ENCODE data around the gene SNX32. TPM values are rescaled to one million over a fixed set of nuclear protein-coding genes. Genes with fewer than 3 reads are reported as not detected.

Gene SNX32
- total and polyA plus RNA-seq, 8 donors = 0.12 to 0.75 (median 0.29) TPM; not detected in 2

GRCh38 chr11:65894034-65894591, 60.4 kb downstream of the SNX32 start:
- ATAC-seq (no peak), FAIRE-seq (no peak), DNase-seq (peak in 1 of 6 donors; percentile 62)
- intact Hi-C loops (cut with DNase I) = no loop called here
- H3K36me3 ChIP-seq = no peaks in the 10 kb centered on the region
- TF ChIP-seq, protein P1, sequence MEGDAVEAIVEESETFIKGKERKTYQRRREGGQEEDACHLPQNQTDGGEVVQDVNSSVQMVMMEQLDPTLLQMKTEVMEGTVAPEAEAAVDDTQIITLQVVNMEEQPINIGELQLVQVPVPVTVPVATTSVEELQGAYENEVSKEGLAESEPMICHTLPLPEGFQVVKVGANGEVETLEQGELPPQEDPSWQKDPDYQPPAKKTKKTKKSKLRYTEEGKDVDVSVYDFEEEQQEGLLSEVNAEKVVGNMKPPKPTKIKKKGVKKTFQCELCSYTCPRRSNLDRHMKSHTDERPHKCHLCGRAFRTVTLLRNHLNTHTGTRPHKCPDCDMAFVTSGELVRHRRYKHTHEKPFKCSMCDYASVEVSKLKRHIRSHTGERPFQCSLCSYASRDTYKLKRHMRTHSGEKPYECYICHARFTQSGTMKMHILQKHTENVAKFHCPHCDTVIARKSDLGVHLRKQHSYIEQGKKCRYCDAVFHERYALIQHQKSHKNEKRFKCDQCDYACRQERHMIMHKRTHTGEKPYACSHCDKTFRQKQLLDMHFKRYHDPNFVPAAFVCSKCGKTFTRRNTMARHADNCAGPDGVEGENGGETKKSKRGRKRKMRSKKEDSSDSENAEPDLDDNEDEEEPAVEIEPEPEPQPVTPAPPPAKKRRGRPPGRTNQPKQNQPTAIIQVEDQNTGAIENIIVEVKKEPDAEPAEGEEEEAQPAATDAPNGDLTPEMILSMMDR (IDR thresholded peaks at IDR 0.05) = no peak
- H3K9me3 ChIP-seq = no peaks in the 10 kb centered on the region
- 75 to 87% methylated on average over 16 of the region's 16 CpGs for WGBS, 2 donors
- H3K4me1 ChIP-seq = peaks cover 0 to 24% (median 11%) of the 10 kb centered on the region in 3 donors
- no peaks in the 10 kb centered on the region for H3K27me3 ChIP-seq
- no peak overlapping the region for H3K4me3 ChIP-seq
- peak overlapping the region in 2 of 4 donors; percentile 54 to 55 for H3K27ac ChIP-seq

DNA sequence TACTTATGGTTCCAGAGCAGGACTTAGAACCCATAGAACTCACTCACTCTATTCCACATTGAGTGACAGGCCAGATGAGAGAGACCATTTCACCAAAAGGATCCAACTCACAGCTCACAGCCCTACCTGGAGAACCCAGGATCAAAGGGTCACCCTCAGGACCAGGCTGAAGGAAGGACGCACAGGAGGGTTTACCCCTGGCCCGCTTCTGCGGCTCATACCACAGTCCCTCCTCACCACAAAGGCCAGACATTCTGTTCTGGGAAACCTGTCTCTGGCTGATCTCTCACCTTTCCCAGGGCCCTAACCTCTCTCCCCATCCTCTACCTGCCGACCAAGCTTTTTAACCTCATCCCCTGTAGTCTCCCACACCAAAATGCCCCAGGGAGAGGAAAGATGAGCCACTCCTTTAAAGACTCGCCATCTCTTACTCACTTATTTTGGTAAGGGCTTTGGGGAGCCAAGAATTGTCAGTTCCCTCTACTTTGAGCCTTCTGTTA, 61.8 kb downstream of the SNX32 start:
- ATAC-seq (no peak), FAIRE-seq (no peak), DNase-seq (no peak)
- Histone ChIP-seq H3K4me1 (peaks cover 8 to 19% (median 8%) of the 10 kb centered on the region in 3 donors), H3K27me3 (no peaks in the 10 kb centered on the region), H3K27ac (no peak overlapping the region), H3K9me3 (no peaks in the 10 kb centered on the region), H3K36me3 (no peaks in the 10 kb centered on the region), H3K4me3 (no peak overlapping the region)
- WGBS, 2 donors = 77 to 91% methylated on average over 5 of the region's 5 CpGs
- TF ChIP-seq, protein P1 (IDR thresholded peaks at IDR 0.05) = no peak
- intact Hi-C loops (cut with DNase I) = no loop called here

DNA sequence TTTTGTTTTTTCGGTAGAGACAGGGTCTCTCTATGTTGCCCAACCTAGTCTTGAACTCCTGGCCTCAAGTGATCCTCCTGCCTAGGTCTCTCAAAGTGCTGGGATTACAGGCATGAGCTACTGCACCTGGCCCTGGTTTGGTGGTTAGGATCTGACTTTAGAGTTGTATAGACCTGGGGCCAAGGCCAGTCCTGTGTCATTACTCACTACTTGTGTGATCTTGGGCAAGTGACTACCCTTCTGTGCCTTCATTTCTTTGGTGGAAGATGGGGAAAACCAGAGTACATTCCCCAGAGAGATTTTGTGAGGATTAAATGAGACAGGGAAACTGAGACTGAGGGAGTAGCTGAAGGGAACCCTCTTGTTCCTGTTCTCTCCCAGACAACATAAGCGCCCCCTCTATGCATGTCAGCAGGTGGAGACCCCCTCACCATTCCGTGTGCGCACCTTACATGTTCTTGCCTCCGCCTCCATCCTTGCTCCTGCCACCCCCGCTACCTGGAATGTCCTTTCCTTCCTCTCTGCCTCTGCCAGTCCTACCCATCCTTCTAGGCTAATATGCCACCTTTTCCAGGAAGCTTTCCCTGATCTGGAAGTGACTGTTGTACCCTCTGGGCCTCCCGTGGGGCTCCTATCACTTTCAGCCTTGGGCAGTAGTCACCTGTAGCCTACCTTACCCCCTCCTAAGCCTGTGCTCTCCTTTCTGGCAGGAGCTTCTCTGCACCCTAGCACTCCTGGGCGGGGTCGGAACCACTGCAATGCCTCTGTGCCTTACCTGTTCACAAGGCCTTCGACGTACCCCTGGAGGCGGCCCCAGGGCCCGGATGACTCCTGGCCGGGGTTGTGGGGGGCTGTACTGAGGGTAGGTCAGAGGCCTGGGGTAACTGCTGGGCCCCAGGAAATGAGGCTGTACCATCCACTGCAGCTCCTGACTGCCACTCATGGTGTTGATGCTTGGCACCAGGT, 62.6 kb downstream of the SNX32 start:
- Histone ChIP-seq H3K4me1 (peaks cover 4 to 17% (median 8%) of the 10 kb centered on the region in 3 donors), H3K4me3 (no peak overlapping the region), H3K27me3 (no peaks in the 10 kb centered on the region), H3K36me3 (no peaks in the 10 kb centered on the region), H3K27ac (no peak overlapping the region), H3K9me3 (no peaks in the 10 kb centered on the region)
- no peak for DNase-seq
- FAIRE-seq = no peak
- 79 to 85% methylated on average over 14 of the region's 14 CpGs for WGBS, 2 donors
- intact Hi-C loops (cut with DNase I) = no loop called here
- ATAC-seq = no peak
- TF ChIP-seq, protein P1 (IDR thresholded peaks at IDR 0.05) = no peak

GRCh38 chr11:65897020-65897471, 63.3 kb downstream of the SNX32 start:
- ATAC-seq = no peak
- H3K4me3 ChIP-seq = no peak overlapping the region
- no peaks in the 10 kb centered on the region for H3K9me3 ChIP-seq
- intact Hi-C loops (cut with DNase I) = no loop called here
- FAIRE-seq = no peak
- H3K27me3 ChIP-seq = no peaks in the 10 kb centered on the region
- DNase-seq = no peak
- TF ChIP-seq, protein P1 (IDR thresholded peaks at IDR 0.05) = no peak
- H3K36me3 ChIP-seq = no peaks in the 10 kb centered on the region
- WGBS, 2 donors = 80 to 89% methylated on average over 4 of the region's 4 CpGs
- H3K4me1 ChIP-seq = peaks cover 0 to 9% (median 8%) of the 10 kb centered on the region in 3 donors
- no peak overlapping the region for H3K27ac ChIP-seq
